IPS DF 4.7 (cell line): ENCODE measurements around the gene CORO1C.
"Not testable (repeated sequence)": the region's sequence is repeated elsewhere in the genome, so short reads cannot be mapped to it uniquely, and the experiment has no call there.

Source experiments
- DNase-seq: peaks from one replicate; pipeline ENCODE4 v3.0.0-alpha.2; 2013; ENCODE audit warnings: low spot score; ENCODE audit errors: extremely low read depth

CORO1C gene

GRCh38 chr12:108635201-108635996, 95.9 kb downstream of the CORO1C start:
- no peak for DNase-seq

GRCh38 chr12:108634341-108634751, 97.0 kb downstream of the CORO1C start:
- no peak for DNase-seq

GRCh38 chr12:108633534-108634248, 97.6 kb downstream of the CORO1C start, which contains the start of gene SELPLG:
Gene SELPLG (minus strand): TSS chr12:108633894. CDS start chr12:108624307, 9,587 bp downstream.
- no peak for DNase-seq

GRCh38 chr12:108633081-108633533, 98.2 kb downstream of the CORO1C start:
- no peak for DNase-seq

GRCh38 chr12:108631261-108631660, 100.1 kb downstream of the CORO1C start:
- DNase-seq, result not testable (repeated sequence)

GRCh38 chr12:108630481-108631207, 100.7 kb downstream of the CORO1C start:
- DNase-seq, result no peak

- DNase-seq, result no peak
Observed at GRCh38 chr12:108629824-108630476, 101.4 kb downstream of the CORO1C start.

GRCh38 chr12:108629151-108629550, 102.2 kb downstream of the CORO1C start:
- no peak for DNase-seq

GRCh38 chr12:108627134-108627920, 104.0 kb downstream of the CORO1C start:
- DNase-seq, result no peak

- no peak for DNase-seq
Observed at GRCh38 chr12:108625228-108625627, 106.1 kb downstream of the CORO1C start.

GRCh38 chr12:108623577-108623976, 107.7 kb downstream of the CORO1C start:
- no peak for DNase-seq

- DNase-seq, result no peak
Observed at GRCh38 chr12:108622921-108623514, 108.3 kb downstream of the CORO1C start.

- DNase-seq, result no peak
Observed at GRCh38 chr12:108622421-108622820, 108.9 kb downstream of the CORO1C start.

GRCh38 chr12:108621161-108621560, 110.2 kb downstream of the CORO1C start:
- DNase-seq, result no peak

- DNase-seq, result no peak
Observed at GRCh38 chr12:108620236-108620879, 111.0 kb downstream of the CORO1C start.

- no peak for DNase-seq
Observed at GRCh38 chr12:108619369-108620160, 111.8 kb downstream of the CORO1C start.

GRCh38 chr12:108618953-108619274, 112.4 kb downstream of the CORO1C start:
- DNase-seq, result not testable (repeated sequence)

GRCh38 chr12:108618079-108618952, 113.0 kb downstream of the CORO1C start:
- peak; percentile 74 for DNase-seq
